GM12878 (cell line): ENCODE measurements around the gene MIAT. TPM values are rescaled to one million over a fixed set of nuclear protein-coding genes. Genes with fewer than 3 reads are reported as not detected.

Experiments used
- ATAC-seq: fragments of 200-7000 bp; cut with Tn5 transposase; 3 replicates; pipeline ENCODE4 v1.9.1; 2020; ENCODE audit warnings: mild to moderate bottlenecking, moderate library complexity
- BruUV-seq: library from RNA; stranded (reverse); fragments of 400-500 nt; replicated peaks from 2 replicates; lab custom pipeline; 2021; lab: Mats Ljungman, UMichigan
- CTCF ChIA-PET: fragments of 300-600 bp; sonication (Branson Sonifier 250); formaldehyde crosslinking; extraction: SDS; loops from one replicate; lab custom pipeline; 2021; ENCODE audit warnings: inconsistent platforms; lab: Yijun Ruan, JAX
- POLR2A ChIA-PET: fragments of 350-600 bp; formaldehyde crosslinking; extraction: SDS; loops from one replicate; lab custom pipeline; 2021; ENCODE audit warnings: inconsistent platforms; lab: Charles Lee
- RAD21 ChIA-PET: fragments of 300-600 bp; sonication (Branson Sonifier 250); formaldehyde crosslinking; loops from one replicate; lab custom pipeline; 2023; ENCODE audit warnings: antibody characterized with exemption; ENCODE audit not compliant: unreplicated experiment; lab: Charles Lee
- SMC1A ChIA-PET: fragments of 300-600 bp; sonication (Branson Sonifier 250); formaldehyde crosslinking; loops from one replicate; lab custom pipeline; 2023; ENCODE audit not compliant: unreplicated experiment, uncharacterized antibody; lab: Charles Lee
- DNase-seq: peaks from one replicate; pipeline ENCODE4 v3.0.0-alpha.2; 2011; ENCODE audit warnings: low read depth, low spot score
- FAIRE-seq: peaks from 3 replicates; lab custom pipeline; 2011; peaks lifted over from hg19 to GRCh38; lab: Jason Lieb, UNC
- H2AFZ ChIP-seq: 2 replicates; pipeline ENCODE4 v1.6.0; 2011; ENCODE audit warnings: low read depth, low read length, control low read depth; ENCODE audit not compliant: control insufficient read depth
- H3K27ac ChIP-seq: 2 replicates; pipeline ENCODE4 v1.5.1; 2011; ENCODE audit warnings: control low read depth; ENCODE audit not compliant: control insufficient read depth, insufficient read depth
- H3K27me3 ChIP-seq, 2 experiments: replicated peaks in 1 of 2; 2 replicates each; pipeline versions ENCODE4 v1.6.0 to v1.6.1; 2011; ENCODE audit warnings: low read length in 1 of 2; ENCODE audit not compliant: control insufficient read depth in 2 of 2, insufficient read depth in 2 of 2
- H3K36me3 ChIP-seq, 2 experiments: 2 replicates each; pipeline ENCODE4 v1.5.1; 2011; ENCODE audit warnings: low read length in 1 of 2; ENCODE audit not compliant: control insufficient read depth in 2 of 2, insufficient read depth in 2 of 2
- H3K4me1 ChIP-seq: 2 replicates; pipeline ENCODE4 v1.6.1; 2011; ENCODE audit warnings: mild to moderate bottlenecking, low read length, moderate library complexity, mixed read lengths; ENCODE audit not compliant: control insufficient read depth, insufficient read depth
- H3K4me2 ChIP-seq: 2 replicates; pipeline ENCODE4 v1.6.0; 2011; ENCODE audit warnings: control low read depth; ENCODE audit not compliant: control insufficient read depth, insufficient read depth
- H3K4me3 ChIP-seq: fragments of 200-600 bp; sonication (generic); 2 replicates; pipeline ENCODE4 v1.5.1; 2016
- H3K79me2 ChIP-seq: 2 replicates; pipeline ENCODE4 v1.6.0; 2011; ENCODE audit warnings: low read length; ENCODE audit not compliant: control insufficient read depth, insufficient read depth
- H3K9ac ChIP-seq: 2 replicates; pipeline ENCODE4 v1.8.0; 2011; ENCODE audit warnings: low read length, control low read depth, mixed read lengths; ENCODE audit not compliant: control insufficient read depth, insufficient read depth
- H3K9me3 ChIP-seq: replicated peaks from 3 replicates; pipeline ENCODE4 v1.5.1; 2011; ENCODE audit warnings: mild to moderate bottlenecking, low read length; ENCODE audit not compliant: control insufficient read depth, insufficient read depth
- H4K20me1 ChIP-seq: 2 replicates; pipeline ENCODE4 v1.6.0; 2011; ENCODE audit not compliant: control insufficient read depth, insufficient read depth
- ATF3 ChIP-seq: IDR thresholded peaks from 2 replicates; pipeline ENCODE4 v1.6.1; 2011; ENCODE audit warnings: low read depth, mild to moderate bottlenecking, low read length, moderate library complexity, borderline replicate concordance; ENCODE audit errors: extremely low read depth
- CBX5 ChIP-seq: sonication (generic); IDR thresholded peaks from 2 replicates; pipeline ENCODE4 v1.6.1; 2016; ENCODE audit warnings: low read depth, moderate library complexity, mild to moderate bottlenecking, inconsistent platforms
- FOS ChIP-seq: IDR thresholded peaks from 3 replicates; pipeline ENCODE4 v1.6.1; 2011; ENCODE audit warnings: borderline replicate concordance; ENCODE audit not compliant: insufficient read length; ENCODE audit errors: extremely low read depth
- FOXK2 ChIP-seq: fragments of 450-650 bp; IDR thresholded peaks from 2 replicates; pipeline ENCODE4 v1.6.1; 2017; ENCODE audit warnings: mild to moderate bottlenecking, moderate library complexity
- MAX ChIP-seq: IDR thresholded peaks from 2 replicates; pipeline ENCODE4 v1.6.1; 2012; ENCODE audit warnings: low read depth, low read length, improper control_type of control experiment
- MEF2A ChIP-seq: IDR thresholded peaks from 2 replicates; pipeline ENCODE4 v1.6.1; 2011; ENCODE audit warnings: low read depth, mild to moderate bottlenecking, low read length, moderate library complexity; ENCODE audit not compliant: insufficient read depth
- MTA2 ChIP-seq: fragments of 450-650 bp; IDR thresholded peaks from 2 replicates; pipeline ENCODE4 v1.6.1; 2016; ENCODE audit warnings: low read depth, mild to moderate bottlenecking, moderate library complexity
- MYC ChIP-seq: IDR thresholded peaks from 2 replicates; pipeline ENCODE4 v1.6.1; 2011; ENCODE audit warnings: mild to moderate bottlenecking, low read length, moderate library complexity, inconsistent platforms; ENCODE audit not compliant: insufficient read depth, insufficient replicate concordance, insufficient read length, severe bottlenecking
- NBN ChIP-seq: fragments of 450-650 bp; IDR thresholded peaks from 2 replicates; pipeline ENCODE4 v1.6.1; 2016
- POLR2A ChIP-seq: IDR thresholded peaks from 2 replicates; pipeline ENCODE4 v1.6.1; 2011; ENCODE audit warnings: low read depth, mild to moderate bottlenecking, low read length
- SIN3A ChIP-seq: IDR thresholded peaks from 2 replicates; pipeline ENCODE4 v1.6.1; 2012; ENCODE audit warnings: low read depth, low read length, improper control_type of control experiment
- SKIL ChIP-seq: fragments of 450-650 bp; IDR thresholded peaks from 2 replicates; pipeline ENCODE4 v1.6.1; 2017; ENCODE audit warnings: mild to moderate bottlenecking, low read depth, inconsistent platforms; ENCODE audit not compliant: poor library complexity, severe bottlenecking
- SMAD5 ChIP-seq: IDR thresholded peaks from 2 replicates; pipeline ENCODE4 v1.6.1; 2016; ENCODE audit warnings: antibody characterized with exemption, low read depth
- SP1 ChIP-seq: IDR thresholded peaks from one replicate; pipeline ENCODE4 v1.6.1; 2011; ENCODE audit warnings: low read depth, low read length
- ZBTB40 ChIP-seq: fragments of 450-650 bp; IDR thresholded peaks from 2 replicates; pipeline ENCODE4 v1.6.1; 2016; ENCODE audit warnings: mild to moderate bottlenecking, moderate library complexity, borderline replicate concordance
- WGBS: methylation state at CpG from one replicate; pipeline ENCODE4 v1.1.6; 2016; ENCODE audit warnings: low lambda C conversion rate; ENCODE audit not compliant: insufficient replicate concordance, insufficient coverage; ENCODE audit errors: missing lambda C conversion rate; 5-methylcytosine and 5-hydroxymethylcytosine counted together
- in situ Hi-C: fragments of 300-500 bp; cut with MboI; formaldehyde crosslinking; loops from 9 replicates; pipeline ENCODE4 v1.14.3; 2018; ENCODE audit warnings: mixed read lengths
- intact Hi-C: fragments of 100-400 bp; cut with micrococcal nuclease; formaldehyde crosslinking; loops from one replicate; pipeline ENCODE4 v1.14.2; 2022; ENCODE audit not compliant: unreplicated experiment
- polyA plus RNA-seq, 11 experiments: library from polyadenylated mRNA; depleted of rRNA in 4 of 11; unstranded in 6 of 11; stranded (reverse) in 5 of 11; fragments of >200 nt; fragmentation: Nextera tagmentation in 4 of 11; fragmentation: Illumina TruSeq in 1 of 11; extraction: Ambion mirVana in 4 of 11; extraction: Trizol in 1 of 11; gene quantifications; 1 replicate in 1 of 11; 2 replicates in 10 of 11; pipeline versions ENCODE4 v1.2.1 to v1.2.3, GENCODE V29; 2011 to 2016; ENCODE audit warnings: inconsistent platforms in 2 of 11, missing spikeins in 2 of 11, low read depth in 1 of 11
- total RNA-seq, 4 experiments: library from RNA; depleted of rRNA in 3 of 4; stranded (reverse); fragments of >200 nt in 3 of 4; fragmentation: Illumina TruSeq in 1 of 4; extraction: Trizol in 1 of 4; gene quantifications; 2 replicates each; pipeline versions ENCODE4 v1.2.1 to v1.2.3, GENCODE V29; 2013 to 2021

Gene MIAT
- total and polyA plus RNA-seq, 10 of the 15 experiments (the other 5 are each of a cell fraction or from before 2014, with no cell fraction given): 0.39 to 13.7 (median 4.6) TPM

GRCh38 chr22:26656891-26657851, at the start of gene MIAT (continued):
- TF ChIP-seq MAX (0 out of 2 replicates have a peak, but pooled peaks have one; percentile 27), NBN (no peak)

- H4K20me1 ChIP-seq: no peaks in the 10 kb centered on the region
- in situ Hi-C loops: no loop called here
- H3K9me3 ChIP-seq: no peaks in the 10 kb centered on the region
- H3K27ac ChIP-seq: no peak overlapping the region
- no peaks in the 10 kb centered on the region for H3K27me3 ChIP-seq
- no peaks in the 10 kb centered on the region for H3K36me3 ChIP-seq
- H3K4me3 ChIP-seq: no peak overlapping the region
- ChIA-PET POLR2A (interaction anchor here (5.7 kb wide), 1 partner anchor 15 kb away, joined by 62 read pairs; the partner anchor contains the start of gene TPST2), CTCF (interaction anchor here (1.7 kb wide), 1 partner anchor 13 kb away, joined by 8 read pairs; no protein-coding TSS in a partner anchor), SMC1A (interaction anchor here (0.6 kb wide), 2 partner anchors 27 to 1010 kb away, joined by 3 to 4 read pairs; no protein-coding TSS in a partner anchor), RAD21 (interaction anchor here (0.9 kb wide), 1 partner anchor 16 kb away, joined by 4 read pairs; no protein-coding TSS in a partner anchor)
- H2AFZ ChIP-seq: no peak overlapping the region
- no peak overlapping the region for H3K9ac ChIP-seq
- no peak for ATAC-seq
- FAIRE-seq: no peak
- 72% methylated on average over 2 of the region's 2 CpGs for WGBS
- DNase-seq: no peak
- H3K79me2 ChIP-seq: no peaks in the 10 kb centered on the region
- no TSS peak for BruUV-seq
- H3K4me1 ChIP-seq: peaks cover 20% of the 10 kb centered on the region
- intact Hi-C loops: no loop called here
- H3K4me2 ChIP-seq: no peak overlapping the region
- TF ChIP-seq FOS (no peak), MEF2A (no peak), MTA2 (no peak), SKIL (no peak), MYC (no peak), FOXK2 (no peak), ATF3 (no peak), SIN3A (no peak), SMAD5 (no peak), CBX5 (no peak), SP1 (no peak), ZBTB40 (no peak), POLR2A (no peak)
These were observed 49.3 kb upstream of the MIAT start for GRCh38 chr22:26608129-26608528.
